ENCODE measurements around the gene DAB1. TPM values are rescaled to one million over a fixed set of nuclear protein-coding genes. Genes with fewer than 3 reads are reported as not detected.

The DAB1 gene
- total RNA-seq, 6 experiments from 2014 or later = 0.13 to 1.2 (median 0.23) TPM

DNA sequence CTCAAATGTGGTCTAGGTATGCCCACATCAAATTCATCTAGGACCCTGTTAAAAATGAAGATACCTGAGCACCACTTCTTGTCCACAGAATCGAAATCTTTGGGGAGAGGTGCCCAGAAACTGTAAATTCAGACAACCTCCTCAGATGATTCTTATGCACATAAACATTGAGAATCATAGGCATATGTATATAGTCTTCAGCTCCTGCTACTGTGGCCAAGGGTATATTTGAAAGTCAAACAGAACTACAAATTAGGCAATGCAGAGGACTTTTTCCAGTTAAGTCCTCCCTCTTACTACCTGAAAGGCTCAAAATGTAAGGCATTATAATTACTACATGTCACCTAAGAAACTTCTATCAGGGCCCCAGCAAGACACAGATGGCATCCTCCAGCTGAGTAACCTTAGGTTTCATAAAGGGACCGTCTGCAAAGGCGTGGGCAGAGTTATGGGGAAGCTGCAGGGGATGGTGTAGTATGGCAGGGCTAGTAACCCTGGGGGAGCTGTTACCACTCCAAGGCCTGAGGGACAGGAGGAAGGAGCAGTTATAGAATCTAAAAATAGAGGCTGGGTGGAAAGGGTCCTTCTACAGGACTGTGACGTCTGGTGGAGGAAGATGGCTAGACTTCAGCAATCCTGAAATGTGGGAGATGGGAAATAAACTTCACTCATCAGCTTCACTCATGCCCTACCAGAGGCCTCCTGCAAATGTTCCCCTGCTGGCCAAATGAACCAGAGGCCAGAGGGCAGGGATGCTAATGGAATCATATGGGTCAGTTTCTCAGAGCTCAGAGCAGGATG, 46.3 kb downstream of the DAB1 start:
- H3K27me3 Mint-ChIP-seq (ENCODE audit: insufficient read depth) = no peaks in the 10 kb centered on the region
- no peak for DNase-seq
- no peaks in the 10 kb centered on the region for H3K4me1 Mint-ChIP-seq (ENCODE audit: low read depth)
- H3K9me3 Mint-ChIP-seq = peaks cover 16% of the 10 kb centered on the region
- no peak overlapping the region for H3K4me3 Mint-ChIP-seq
- H3K36me3 Mint-ChIP-seq (ENCODE audit: low read depth) = no peaks in the 10 kb centered on the region
- TF ChIP-seq, protein P1, sequence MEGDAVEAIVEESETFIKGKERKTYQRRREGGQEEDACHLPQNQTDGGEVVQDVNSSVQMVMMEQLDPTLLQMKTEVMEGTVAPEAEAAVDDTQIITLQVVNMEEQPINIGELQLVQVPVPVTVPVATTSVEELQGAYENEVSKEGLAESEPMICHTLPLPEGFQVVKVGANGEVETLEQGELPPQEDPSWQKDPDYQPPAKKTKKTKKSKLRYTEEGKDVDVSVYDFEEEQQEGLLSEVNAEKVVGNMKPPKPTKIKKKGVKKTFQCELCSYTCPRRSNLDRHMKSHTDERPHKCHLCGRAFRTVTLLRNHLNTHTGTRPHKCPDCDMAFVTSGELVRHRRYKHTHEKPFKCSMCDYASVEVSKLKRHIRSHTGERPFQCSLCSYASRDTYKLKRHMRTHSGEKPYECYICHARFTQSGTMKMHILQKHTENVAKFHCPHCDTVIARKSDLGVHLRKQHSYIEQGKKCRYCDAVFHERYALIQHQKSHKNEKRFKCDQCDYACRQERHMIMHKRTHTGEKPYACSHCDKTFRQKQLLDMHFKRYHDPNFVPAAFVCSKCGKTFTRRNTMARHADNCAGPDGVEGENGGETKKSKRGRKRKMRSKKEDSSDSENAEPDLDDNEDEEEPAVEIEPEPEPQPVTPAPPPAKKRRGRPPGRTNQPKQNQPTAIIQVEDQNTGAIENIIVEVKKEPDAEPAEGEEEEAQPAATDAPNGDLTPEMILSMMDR (IDR thresholded peaks at IDR 0.05) = no peak
- H3K27ac Mint-ChIP-seq = no peak overlapping the region

DNA sequence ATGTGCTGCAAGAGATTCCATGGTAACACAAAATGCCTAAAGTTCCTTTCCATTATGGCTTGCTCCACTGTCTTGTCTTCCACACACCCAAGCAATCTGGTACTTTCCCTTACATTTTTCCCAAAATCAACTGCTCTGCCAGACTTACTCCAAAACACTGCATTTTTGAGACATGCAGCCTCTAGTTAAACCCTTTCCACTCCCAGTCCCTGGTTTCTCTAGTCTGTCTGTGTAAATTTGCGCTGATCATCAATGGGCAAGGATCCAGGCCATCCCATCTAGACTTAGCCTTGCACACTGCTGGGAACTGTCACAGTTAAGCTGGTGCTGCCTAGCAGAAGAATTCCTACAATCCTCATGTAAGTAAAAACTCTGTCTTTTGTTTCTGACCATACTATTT, 47.8 kb downstream of the DAB1 start:
- peaks cover 16% of the 10 kb centered on the region for H3K9me3 Mint-ChIP-seq
- H3K4me1 Mint-ChIP-seq (ENCODE audit: low read depth) = no peaks in the 10 kb centered on the region

DNA sequence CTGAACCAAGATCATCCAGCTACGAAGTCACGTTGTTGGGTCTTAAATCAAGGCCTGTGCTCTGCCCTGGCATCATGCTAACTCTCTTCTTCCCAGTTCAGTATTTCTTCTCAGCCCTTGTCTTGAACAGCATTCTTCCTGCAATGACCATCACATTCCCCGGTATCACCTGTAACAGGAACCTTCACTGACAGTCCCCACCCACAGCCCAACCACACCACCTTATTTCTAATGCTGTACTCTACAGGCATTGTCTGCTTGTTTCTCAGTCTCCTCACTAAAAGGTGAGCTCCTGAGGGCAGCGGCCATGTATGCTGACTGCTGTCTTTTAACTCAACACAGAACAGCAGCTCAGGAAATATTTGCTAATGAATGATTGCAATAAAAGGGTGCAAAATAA, 54.0 kb downstream of the DAB1 start:
- Mint-ChIP-seq H3K4me1 (ENCODE audit: low read depth) (no peaks in the 10 kb centered on the region), H3K27ac (no peak overlapping the region), H3K9me3 (peaks cover 17% of the 10 kb centered on the region), H3K36me3 (ENCODE audit: low read depth) (no peaks in the 10 kb centered on the region), H3K27me3 (ENCODE audit: insufficient read depth) (no peaks in the 10 kb centered on the region), H3K4me3 (no peak overlapping the region)
- DNase-seq = no peak
- TF ChIP-seq, protein P1 (IDR thresholded peaks at IDR 0.05) = no peak

More for the DNA sequence above, 47.8 kb downstream of the DAB1 start:
- Mint-ChIP-seq H3K36me3 (ENCODE audit: low read depth) (no peaks in the 10 kb centered on the region), H3K4me3 (no peak overlapping the region), H3K27me3 (ENCODE audit: insufficient read depth) (no peaks in the 10 kb centered on the region), H3K27ac (no peak overlapping the region)
- no peak for DNase-seq
- TF ChIP-seq, protein P1 (IDR thresholded peaks at IDR 0.05) = no peak

DNA sequence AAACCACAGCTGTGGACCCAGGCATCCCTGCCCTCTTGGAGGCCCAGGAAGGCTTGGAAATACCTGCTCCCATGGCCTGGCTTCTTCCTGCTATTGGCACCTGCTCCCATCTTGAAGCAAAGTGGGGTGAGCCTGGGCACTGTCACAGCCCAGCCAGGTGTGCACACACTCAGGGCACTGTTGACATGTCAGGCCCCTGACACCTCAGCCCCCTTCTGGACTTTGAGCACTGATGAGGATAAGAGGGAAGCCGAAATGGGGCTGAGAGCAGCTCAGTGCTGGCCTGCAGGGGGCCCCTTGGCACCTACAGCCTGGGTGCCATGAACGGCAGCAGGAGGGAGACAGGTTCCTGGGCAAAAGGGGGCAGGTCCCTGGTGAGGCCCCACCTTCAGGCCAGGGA, 55.9 kb downstream of the DAB1 start:
- peaks cover 20% of the 10 kb centered on the region for H3K9me3 Mint-ChIP-seq
- no peaks in the 10 kb centered on the region for H3K27me3 Mint-ChIP-seq (ENCODE audit: insufficient read depth)
- no peak for DNase-seq
- no peaks in the 10 kb centered on the region for H3K4me1 Mint-ChIP-seq (ENCODE audit: low read depth)
- no peak overlapping the region for H3K27ac Mint-ChIP-seq
- no peak overlapping the region for H3K4me3 Mint-ChIP-seq
- TF ChIP-seq, protein P1 (IDR thresholded peaks at IDR 0.05) = no peak
- H3K36me3 Mint-ChIP-seq (ENCODE audit: low read depth) = no peaks in the 10 kb centered on the region

DNA sequence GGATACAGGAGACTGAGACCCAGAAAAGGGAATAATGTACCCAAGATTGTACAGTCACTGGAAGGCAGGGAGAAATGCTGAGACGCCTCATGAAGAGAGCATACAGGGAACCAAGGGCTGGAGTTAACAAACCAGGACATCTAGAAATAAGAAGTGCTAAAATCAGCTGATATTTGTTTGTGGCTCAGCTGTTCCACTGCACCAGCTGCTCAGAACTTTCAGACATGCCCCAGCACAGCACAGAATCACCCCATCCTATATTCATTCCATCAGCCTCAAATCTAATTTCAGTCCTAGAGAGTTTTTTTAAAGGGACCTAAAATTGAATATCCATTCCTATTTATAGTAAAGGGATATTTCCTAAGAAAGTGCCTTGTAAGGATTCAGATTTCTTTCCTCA, 60.2 kb downstream of the DAB1 start:
- H3K4me3 Mint-ChIP-seq = no peak overlapping the region
- H3K27me3 Mint-ChIP-seq (ENCODE audit: insufficient read depth) = no peaks in the 10 kb centered on the region; the same call in 1 of the 2 replicates

More for the DNA sequence above, 60.2 kb downstream of the DAB1 start:
- no peak for DNase-seq
- Mint-ChIP-seq H3K9me3 (peaks cover 11% of the 10 kb centered on the region), H3K27ac (no peak overlapping the region), H3K36me3 (ENCODE audit: low read depth) (no peaks in the 10 kb centered on the region), H3K4me1 (ENCODE audit: low read depth) (no peaks in the 10 kb centered on the region)
- TF ChIP-seq, protein P1 (IDR thresholded peaks at IDR 0.05) = no peak

Data from HFFc6 (cell line).